Measurements from ENCODE around the gene CACNA1C. TPM values are rescaled to one million over a fixed set of nuclear protein-coding genes. Genes with fewer than 3 reads are reported as not detected.

The CACNA1C gene
- total RNA-seq, 2 donors from 2014 or later: 0.84 to 10.2 TPM

DNA sequence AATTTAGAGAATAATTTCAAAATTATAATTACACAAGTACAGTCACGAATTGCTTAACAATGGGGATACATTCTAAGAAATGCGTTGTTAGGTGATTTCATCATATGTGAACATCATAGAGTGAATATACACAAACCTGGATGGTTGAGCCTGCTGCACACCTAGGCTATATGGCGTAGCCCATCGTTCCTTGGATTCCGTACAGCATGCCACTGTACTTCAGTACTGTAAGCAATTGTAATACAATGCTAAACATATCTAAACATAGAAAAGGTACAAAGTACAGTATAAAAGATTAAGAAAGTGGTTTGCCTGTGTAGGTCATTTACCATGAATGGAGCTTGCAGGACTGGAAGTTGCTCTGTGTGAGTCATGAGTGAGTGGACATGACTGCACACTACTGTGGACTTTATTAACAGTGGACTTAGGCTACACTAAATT lies 286.2 kb downstream of the CACNA1C start:
- intact Hi-C loops (cut with DNase I): no loop called here
- no peaks in the 10 kb centered on the region for H3K4me1 ChIP-seq
- no peak for DNase-seq

DNA sequence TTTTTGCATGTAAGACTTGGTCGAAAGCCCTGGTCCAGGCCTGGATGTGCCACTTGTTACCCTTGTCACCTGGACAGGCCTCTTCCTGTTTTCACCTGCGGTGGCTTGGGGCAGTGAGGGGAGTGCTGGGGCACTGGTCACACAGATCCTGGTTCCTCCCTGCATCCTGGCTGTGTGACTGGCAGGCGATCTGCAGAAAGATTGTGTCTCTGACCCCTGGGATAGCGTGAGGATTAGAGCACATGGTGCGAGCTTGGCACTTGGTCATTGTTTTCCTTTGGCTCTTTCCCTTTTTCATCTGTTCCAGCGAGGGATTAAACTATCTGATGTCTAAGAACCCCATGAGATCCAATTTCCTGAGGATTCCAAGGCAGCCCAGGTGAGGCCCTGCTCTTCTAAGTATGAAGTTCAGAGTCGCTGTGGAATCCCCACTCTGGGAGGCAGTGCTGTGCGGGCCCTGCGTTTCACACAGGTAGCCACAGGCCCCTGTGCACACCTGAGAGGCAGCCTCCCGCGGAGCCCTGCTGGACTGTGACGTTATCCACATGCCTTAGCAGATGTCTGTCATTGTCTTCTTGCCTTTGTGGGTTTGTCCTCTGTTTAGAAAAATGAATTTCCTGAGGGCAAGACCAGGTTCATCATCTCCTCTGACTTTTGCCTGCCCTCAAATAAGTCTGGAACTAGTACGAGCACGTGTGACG lies 288.4 kb downstream of the CACNA1C start:
- no peak for DNase-seq
- Histone ChIP-seq H3K27ac (no peak overlapping the region), H3K4me3 (no peak overlapping the region), H3K9me3 (no peaks in the 10 kb centered on the region), H3K36me3 (no peaks in the 10 kb centered on the region), H3K27me3 (no peaks in the 10 kb centered on the region), H3K9ac (ENCODE audit: low read depth in 2 of 2, low read length in 2 of 2) (no peak overlapping the region), H3K4me1 (no peaks in the 10 kb centered on the region)
- TF ChIP-seq CTCF (IDR thresholded peaks at IDR 0.05): no peak
- intact Hi-C loops (cut with DNase I): no loop called here

More for the DNA sequence above, 286.2 kb downstream of the CACNA1C start:
- Histone ChIP-seq H3K9me3 (no peaks in the 10 kb centered on the region), H3K36me3 (no peaks in the 10 kb centered on the region), H3K4me3 (no peak overlapping the region), H3K27ac (no peak overlapping the region), H3K9ac (ENCODE audit: low read depth in 2 of 2, low read length in 2 of 2) (no peak overlapping the region), H3K27me3 (no peaks in the 10 kb centered on the region)
- TF ChIP-seq CTCF (IDR thresholded peaks at IDR 0.05): no peak

DNA sequence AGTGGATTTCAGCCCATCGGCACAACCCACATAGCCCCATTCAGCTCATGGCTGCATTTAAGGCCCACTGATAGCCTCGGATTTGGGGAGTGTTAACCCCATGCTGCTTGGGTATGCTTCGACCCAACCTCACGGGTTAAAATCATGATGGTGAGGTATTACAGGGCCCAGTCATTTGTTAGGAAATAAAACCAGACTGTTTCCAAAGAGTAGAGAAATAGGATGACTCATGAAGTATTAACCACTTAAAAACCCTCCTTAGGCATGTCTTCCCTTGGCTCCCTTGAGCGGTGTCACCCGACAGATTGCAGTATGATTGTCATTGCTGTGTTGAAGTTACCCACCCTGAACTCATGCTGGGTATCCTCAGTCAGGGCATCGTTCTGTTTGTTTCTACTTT lies 289.1 kb downstream of the CACNA1C start:
- Histone ChIP-seq H3K4me1 (no peaks in the 10 kb centered on the region), H3K4me3 (no peak overlapping the region), H3K9me3 (no peaks in the 10 kb centered on the region), H3K9ac (ENCODE audit: low read depth in 2 of 2, low read length in 2 of 2) (no peak overlapping the region), H3K27me3 (no peaks in the 10 kb centered on the region), H3K27ac (no peak overlapping the region), H3K36me3 (no peaks in the 10 kb centered on the region)
- intact Hi-C loops (cut with DNase I): no loop called here
- DNase-seq: no peak
- no peak for TF ChIP-seq CTCF (IDR thresholded peaks at IDR 0.05)

- no peaks in the 10 kb centered on the region for H3K4me1 ChIP-seq
- no peaks in the 10 kb centered on the region for H3K27me3 ChIP-seq
- H3K4me3 ChIP-seq: no peak overlapping the region
- no peaks in the 10 kb centered on the region for H3K9me3 ChIP-seq
- intact Hi-C loops (cut with DNase I): no loop called here
- no peak for TF ChIP-seq CTCF (IDR thresholded peaks at IDR 0.05)
- no peaks in the 10 kb centered on the region for H3K36me3 ChIP-seq
- H3K9ac ChIP-seq (ENCODE audit: low read depth in 2 of 2, low read length in 2 of 2): no peak overlapping the region
- peak overlapping the region; percentile 14 for H3K27ac ChIP-seq
- DNase-seq: no peak
These were observed 290.9 kb downstream of the CACNA1C start for GRCh38 chr12:2343681-2344080.

GRCh38 chr12:2344476-2344875 lies 291.7 kb downstream of the CACNA1C start:
- no peak for TF ChIP-seq CTCF (IDR thresholded peaks at IDR 0.05)
- no peak for DNase-seq
- no peaks in the 10 kb centered on the region for H3K27me3 ChIP-seq
- no peak overlapping the region for H3K27ac ChIP-seq
- H3K9ac ChIP-seq (ENCODE audit: low read depth in 2 of 2, low read length in 2 of 2): no peak overlapping the region
- no peak overlapping the region for H3K4me3 ChIP-seq
- no peaks in the 10 kb centered on the region for H3K36me3 ChIP-seq
- intact Hi-C loops (cut with DNase I): no loop called here
- no peaks in the 10 kb centered on the region for H3K4me1 ChIP-seq
- H3K9me3 ChIP-seq: no peaks in the 10 kb centered on the region
